SK-N-SH (cell line): Measurements from ENCODE around the gene HDAC4. TPM values are rescaled to one million over a fixed set of nuclear protein-coding genes. Genes with fewer than 3 reads are reported as not detected.

ENCODE experiments used
- CTCF ChIA-PET: fragments of 300-600, 350-600 bp; formaldehyde crosslinking; extraction: SDS; loops from one replicate; lab custom pipeline; 2021; lab: Yijun Ruan, JAX
- POLR2A ChIA-PET: fragments of 350-600 bp; sonication (Branson Sonifier 250); formaldehyde crosslinking; extraction: SDS; loops from one replicate; lab custom pipeline; 2020; ENCODE audit warnings: antibody characterized with exemption, inconsistent platforms; lab: Yijun Ruan, JAX
- DNase-seq: peaks from one replicate; pipeline ENCODE4 v3.0.0; 2012
- H2AFZ ChIP-seq: fragments of 200-600 bp; sonication (generic); 2 replicates; pipeline ENCODE4 v1.8.1; 2016; ENCODE audit warnings: antibody characterized with exemption, mild to moderate bottlenecking, low read depth
- H3F3A ChIP-seq: fragments of 200-600 bp; sonication (generic); replicated peaks from 2 replicates; pipeline ENCODE3; 2016; ENCODE audit warnings: antibody characterized with exemption, mild to moderate bottlenecking; ENCODE audit not compliant: insufficient read depth
- H3K27ac ChIP-seq, 2 experiments: fragments of 200-500 bp in 1 of 2; fragments of 200-600 bp in 1 of 2; sonication (Bioruptor generic) in 1 of 2; sonication (generic), shearing (Covaris generic) in 1 of 2; 2 replicates each; pipeline versions ENCODE4 v1.5.1 to v1.6.1; 2014 to 2016; ENCODE audit warnings: low read depth in 2 of 2, inconsistent platforms in 1 of 2, low read length in 1 of 2, mild to moderate bottlenecking in 1 of 2, mixed read lengths in 1 of 2
- H3K27me3 ChIP-seq: fragments of 200-600 bp; sonication (generic), shearing (Covaris generic); 2 replicates; pipeline ENCODE4 v1.6.1; 2016; ENCODE audit warnings: mixed run types; ENCODE audit not compliant: insufficient read depth
- H3K36me3 ChIP-seq, 2 experiments: fragments of 200-500 bp in 1 of 2; fragments of 200-600 bp in 1 of 2; sonication (Bioruptor generic) in 1 of 2; sonication (generic) in 1 of 2; replicated peaks in 1 of 2; 2 replicates each; pipeline versions ENCODE3 to v1.5.1; 2014 to 2016; ENCODE audit warnings: low read length in 1 of 2, mild to moderate bottlenecking in 1 of 2; ENCODE audit not compliant: insufficient read depth in 2 of 2, control insufficient read depth in 1 of 2
- H3K4me1 ChIP-seq, 2 experiments: fragments of 200-500 bp in 1 of 2; fragments of 200-600 bp in 1 of 2; sonication (Bioruptor generic) in 1 of 2; sonication (generic), shearing (Covaris generic) in 1 of 2; 2 replicates each; pipeline versions ENCODE4 v1.5.1 to v1.6.1; 2014 to 2016; ENCODE audit warnings: low read depth in 1 of 2, low read length in 1 of 2, mixed run types in 1 of 2; ENCODE audit not compliant: insufficient read depth in 2 of 2, control insufficient read depth in 1 of 2
- H3K4me2 ChIP-seq: fragments of 200-600 bp; sonication (generic), shearing (Covaris generic); 2 replicates; pipeline ENCODE4 v1.6.1; 2017; ENCODE audit warnings: mixed run types
- H3K4me3 ChIP-seq, 2 experiments: fragments of 200-500 bp in 1 of 2; fragments of 200-600 bp in 1 of 2; sonication (Bioruptor generic) in 1 of 2; sonication (generic), shearing (Covaris generic) in 1 of 2; 2 replicates each; pipeline versions ENCODE4 v1.5.1 to v1.8.1; 2014 to 2016; ENCODE audit warnings: low read depth in 2 of 2, inconsistent platforms in 1 of 2, low read length in 1 of 2, mild to moderate bottlenecking in 1 of 2, mixed read lengths in 1 of 2, moderate library complexity in 1 of 2
- H3K79me2 ChIP-seq: fragments of 200-600 bp; sonication (generic); 2 replicates; pipeline ENCODE4 v1.8.1; 2017; ENCODE audit warnings: mild to moderate bottlenecking; ENCODE audit not compliant: insufficient read depth
- H3K9ac ChIP-seq: fragments of 200-600 bp; sonication (generic); 2 replicates; pipeline ENCODE4 v1.6.1; 2017; ENCODE audit warnings: mixed run types
- H3K9me2 ChIP-seq: fragments of 200-600 bp; sonication (generic); 2 replicates; pipeline ENCODE4 v1.6.1; 2017; ENCODE audit warnings: mixed run types
- H3K9me3 ChIP-seq: fragments of 200-600 bp; sonication (generic); 2 replicates; pipeline ENCODE4 v1.6.1; 2017; ENCODE audit warnings: mixed run types, mild to moderate bottlenecking, moderate library complexity
- H4K20me1 ChIP-seq: fragments of 200-600 bp; sonication (generic); 2 replicates; pipeline ENCODE4 v1.6.1; 2017; ENCODE audit warnings: mild to moderate bottlenecking, mixed run types; ENCODE audit not compliant: insufficient read depth
- ELF1 ChIP-seq: IDR thresholded peaks from 2 replicates; pipeline ENCODE4 v1.4.0; 2012
- EP300 ChIP-seq, 2 experiments: IDR thresholded peaks; 2 replicates each; pipeline versions ENCODE4 v1.4.0 to v1.6.1; 2012; ENCODE audit warnings: borderline replicate concordance in 1 of 2, low read depth in 1 of 2, low read length in 1 of 2
- JUND ChIP-seq: IDR thresholded peaks from 2 replicates; pipeline ENCODE4 v1.4.0; 2012
- MEF2A ChIP-seq: IDR thresholded peaks from 2 replicates; pipeline ENCODE4 v1.4.0; 2012; ENCODE audit warnings: low read depth, borderline replicate concordance
- MXI1 ChIP-seq: IDR thresholded peaks from 2 replicates; pipeline ENCODE4 v1.6.1; 2012; ENCODE audit warnings: mild to moderate bottlenecking, low read depth, low read length, improper control_type of control experiment
- NFIC ChIP-seq: IDR thresholded peaks from 2 replicates; pipeline ENCODE4 v1.4.0; 2012; ENCODE audit warnings: borderline replicate concordance
- RAD21 ChIP-seq: IDR thresholded peaks from 2 replicates; pipeline ENCODE4 v1.6.1; 2012; ENCODE audit warnings: mild to moderate bottlenecking, low read length
- SIN3A ChIP-seq: IDR thresholded peaks from 2 replicates; pipeline ENCODE4 v1.6.1; 2012; ENCODE audit warnings: low read depth, mild to moderate bottlenecking, low read length, moderate library complexity, borderline replicate concordance
- TAF1 ChIP-seq: IDR thresholded peaks from 2 replicates; pipeline ENCODE4 v1.6.1; 2012; ENCODE audit warnings: low read depth, mild to moderate bottlenecking, low read length, moderate library complexity, borderline replicate concordance
- TCF12 ChIP-seq: IDR thresholded peaks from 2 replicates; pipeline ENCODE4 v1.4.0; 2012
- WGBS: methylation state at CpG from one replicate; pipeline ENCODE4 v1.1.6; 2017; ENCODE audit warnings: low lambda C conversion rate; 5-methylcytosine and 5-hydroxymethylcytosine counted together
- polyA plus RNA-seq, 3 experiments: library from polyadenylated mRNA; depleted of rRNA; stranded (reverse); fragments of >200 nt; gene quantifications; 2 replicates each; pipeline ENCODE4 v1.2.3, GENCODE V29; 2012
- TF ChIP-seq, protein P1 (sequence below): IDR thresholded peaks from 2 replicates; pipeline ENCODE4; 2012

HDAC4 gene
- polyA plus RNA-seq, 1 of the 3 experiments (the other 2 are of a cell fraction): 5.5 TPM

DNA sequence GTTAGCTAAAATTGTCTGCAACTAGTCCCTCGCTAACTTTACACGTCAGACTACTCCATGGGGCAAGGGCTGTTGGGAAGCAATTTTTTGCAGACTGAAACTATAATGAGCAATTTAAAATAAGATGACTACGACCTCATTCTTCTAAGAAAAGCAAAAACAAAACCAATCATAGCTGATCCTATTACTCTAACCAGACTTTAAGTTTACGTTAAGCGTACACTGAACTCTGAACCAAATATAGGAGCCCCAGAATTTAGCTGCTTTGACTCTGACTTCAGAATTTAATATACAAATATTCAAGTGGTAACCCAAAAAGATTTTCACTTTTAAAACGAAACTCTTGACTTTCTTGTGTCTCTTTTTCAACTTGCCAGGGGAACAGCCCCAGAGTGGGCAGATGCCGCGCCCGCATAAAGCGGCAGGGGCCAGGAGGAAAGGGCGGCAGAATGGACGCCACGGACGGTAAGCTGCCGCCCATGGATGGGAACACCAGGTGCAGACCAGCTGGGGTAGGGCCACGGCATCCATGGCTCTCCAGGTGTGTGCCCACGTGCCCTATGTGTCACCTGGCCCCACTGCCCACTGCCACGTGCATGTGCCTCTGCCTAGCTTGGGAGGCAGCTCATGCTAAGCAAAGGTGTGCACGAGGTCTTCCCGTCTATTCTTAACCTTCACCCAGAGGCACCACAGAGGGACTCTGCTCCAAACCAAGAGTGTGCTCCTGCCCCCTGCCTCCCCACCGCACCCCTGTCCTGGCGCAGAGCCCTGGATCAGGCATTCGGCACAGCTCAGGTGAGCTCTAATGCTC lies 217.6 kb downstream of the HDAC4 start:
- CTCF ChIA-PET: no interaction called here
- Histone ChIP-seq H2AFZ (no peak overlapping the region), H3K9me3 (no peaks in the 10 kb centered on the region), H3K79me2 (no peaks in the 10 kb centered on the region), H3K9me2 (no peaks in the 10 kb centered on the region), H3K4me1 (no peaks in the 10 kb centered on the region; a peak in 1 of 4 replicates), H3K4me2 (no peak overlapping the region), H3K4me3 (no peak overlapping the region), H3K36me3 (no peaks in the 10 kb centered on the region), H3F3A (no peaks in the 10 kb centered on the region), H3K27ac (no peak overlapping the region), H4K20me1 (no peaks in the 10 kb centered on the region), H3K27me3 (no peaks in the 10 kb centered on the region), H3K9ac (no peak overlapping the region)
- POLR2A ChIA-PET: no interaction called here
- no peak for DNase-seq
- TF ChIP-seq JUND (no peak), TCF12 (no peak), ELF1 (no peak), RAD21 (no peak), MXI1 (no peak), EP300 (IDR thresholded peaks at IDR 0.05; ENCODE audit: borderline replicate concordance in 1 of 2, low read depth in 1 of 2, low read length in 1 of 2) (no peak), NFIC (no peak), MEF2A (no peak), TAF1 (no peak), SIN3A (no peak)
- 90% methylated on average over 20 of the region's 23 CpGs for WGBS

DNA sequence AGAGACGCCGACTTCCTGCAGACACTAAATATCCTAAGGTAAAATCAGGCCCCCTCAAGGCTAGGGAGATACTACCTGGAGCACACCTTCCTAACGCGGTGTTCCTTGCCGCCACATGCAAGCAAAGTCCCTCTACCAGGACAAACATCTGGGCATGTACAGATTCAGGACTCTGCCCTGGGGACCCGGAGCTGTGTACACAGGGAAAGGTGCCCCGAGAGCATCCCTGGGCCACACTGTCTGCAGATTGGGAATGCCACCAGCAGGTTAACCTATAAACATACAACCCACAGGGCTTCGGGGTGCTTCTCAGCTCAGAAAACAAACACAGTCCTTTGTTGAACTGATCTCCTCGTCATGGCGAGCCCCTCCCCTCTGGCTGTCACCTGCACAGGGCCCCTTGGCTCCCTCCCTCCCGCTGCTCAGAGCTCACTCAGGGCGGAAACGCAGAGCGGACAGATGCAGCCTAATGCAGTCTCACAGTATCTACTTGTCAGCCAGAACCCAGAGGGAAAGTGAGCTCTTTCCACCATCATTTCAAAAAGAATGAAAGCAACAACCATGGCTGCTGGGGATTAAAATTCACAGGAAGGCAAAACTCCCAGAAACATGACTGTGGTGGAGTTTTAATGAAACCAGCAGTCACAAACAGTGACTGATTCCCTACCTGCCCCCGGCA lies 218.8 kb downstream of the HDAC4 start:
- no peak overlapping the region for H3K4me3 ChIP-seq
- H2AFZ ChIP-seq: no peak overlapping the region
- WGBS: 88% methylated on average over 15 of the region's 15 CpGs
- no peak overlapping the region for H3K27ac ChIP-seq
- no peaks in the 10 kb centered on the region for H3K9me2 ChIP-seq
- TF ChIP-seq, protein P1, sequence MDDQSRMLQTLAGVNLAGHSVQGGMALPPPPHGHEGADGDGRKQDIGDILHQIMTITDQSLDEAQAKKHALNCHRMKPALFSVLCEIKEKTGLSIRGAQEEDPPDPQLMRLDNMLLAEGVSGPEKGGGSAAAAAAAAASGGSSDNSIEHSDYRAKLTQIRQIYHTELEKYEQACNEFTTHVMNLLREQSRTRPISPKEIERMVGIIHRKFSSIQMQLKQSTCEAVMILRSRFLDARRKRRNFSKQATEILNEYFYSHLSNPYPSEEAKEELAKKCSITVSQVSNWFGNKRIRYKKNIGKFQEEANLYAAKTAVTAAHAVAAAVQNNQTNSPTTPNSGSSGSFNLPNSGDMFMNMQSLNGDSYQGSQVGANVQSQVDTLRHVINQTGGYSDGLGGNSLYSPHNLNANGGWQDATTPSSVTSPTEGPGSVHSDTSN: no peak
- TF ChIP-seq, all 33 proteins: peak for 0
- ChIA-PET CTCF (interaction anchor here (0.8 to 1.0 kb wide), 3 partner anchors 18 to 126 kb away, joined by 3 to 4 read pairs (median 3); no protein-coding TSS in a partner anchor), POLR2A (interaction anchor here (0.9 kb wide), 1 partner anchor 9 kb away, joined by 3 read pairs; no protein-coding TSS in a partner anchor)
- Histone ChIP-seq H3K27me3 (no peaks in the 10 kb centered on the region), H3F3A (no peaks in the 10 kb centered on the region), H3K4me2 (no peak overlapping the region), H3K4me1 (no peaks in the 10 kb centered on the region; a peak in 1 of 4 replicates), H3K36me3 (peaks cover 0 to 2% of the 10 kb centered on the region in 2 experiments), H3K9ac (no peak overlapping the region), H4K20me1 (no peaks in the 10 kb centered on the region), H3K79me2 (no peaks in the 10 kb centered on the region), H3K9me3 (no peaks in the 10 kb centered on the region)
- DNase-seq: no peak
